IMR-90 (cell line): ENCODE data around the gene LDB2. TPM values are rescaled to one million over a fixed set of nuclear protein-coding genes. Genes with fewer than 3 reads are reported as not detected.
"Not testable (repeated sequence)": the region's sequence is repeated elsewhere in the genome, so short reads cannot be mapped to it uniquely, and the experiment has no call there.

Experiments
- ATAC-seq: fragments of 200-7000 bp; cut with Tn5 transposase; 2 replicates; pipeline ENCODE4 v1.9.1; 2020; ENCODE audit warnings: low read depth, mild to moderate bottlenecking, moderate library complexity
- BruUV-seq: library from RNA; stranded (reverse); fragments of 400-500 nt; replicated peaks from 2 replicates; lab custom pipeline; 2021; lab: Mats Ljungman, UMichigan
- CTCF ChIA-PET: fragments of 300-600 bp; formaldehyde crosslinking; extraction: SDS; loops from one replicate; lab custom pipeline; 2021; ENCODE audit warnings: antibody characterized with exemption; lab: Yijun Ruan, JAX
- POLR2A ChIA-PET: fragments of 300-600 bp; sonication (Branson Sonifier 250); formaldehyde crosslinking; loops from one replicate; lab custom pipeline; 2022; ENCODE audit warnings: antibody characterized with exemption; ENCODE audit not compliant: unreplicated experiment; lab: Charles Lee
- DNase-seq: peaks from one replicate; pipeline ENCODE4 v3.0.0; 2013
- H2AFZ ChIP-seq: replicated peaks from 2 replicates; pipeline ENCODE3; 2013; ENCODE audit warnings: low read length, mild to moderate bottlenecking; ENCODE audit not compliant: poor library complexity
- H2AK5ac ChIP-seq: 2 replicates; pipeline ENCODE4 v1.6.1; 2013; ENCODE audit warnings: low read depth, low read length, inconsistent platforms
- H2AK9ac ChIP-seq: replicated peaks from 2 replicates; pipeline ENCODE3; 2013; ENCODE audit warnings: mild to moderate bottlenecking, low read depth, low read length, moderate library complexity; ENCODE audit not compliant: poor library complexity
- H2BK120ac ChIP-seq: 2 replicates; pipeline ENCODE4 v1.6.1; 2013; ENCODE audit warnings: low read depth, low read length, inconsistent platforms
- H2BK15ac ChIP-seq: 3 replicates; pipeline ENCODE4 v1.6.1; 2013; ENCODE audit warnings: low read depth, low read length, inconsistent platforms
- H2BK20ac ChIP-seq: 2 replicates; pipeline ENCODE4 v1.6.1; 2013; ENCODE audit warnings: low read depth, mild to moderate bottlenecking, inconsistent platforms, low read length, moderate library complexity
- H2BK5ac ChIP-seq: 2 replicates; pipeline ENCODE4 v1.6.1; 2013; ENCODE audit warnings: mild to moderate bottlenecking, low read depth, low read length, inconsistent platforms; ENCODE audit not compliant: poor library complexity, severe bottlenecking
- H3K14ac ChIP-seq: replicated peaks from 2 replicates; pipeline ENCODE4 v1.6.1; 2013; ENCODE audit warnings: low read depth, low read length, inconsistent platforms
- H3K18ac ChIP-seq: 2 replicates; pipeline ENCODE4 v1.6.1; 2013; ENCODE audit warnings: low read depth, low read length, control low read depth
- H3K23ac ChIP-seq: 2 replicates; pipeline ENCODE4 v1.6.1; 2013; ENCODE audit warnings: low read depth, low read length, inconsistent platforms
- H3K27ac ChIP-seq: 2 replicates; pipeline ENCODE4 v1.5.1; 2013; ENCODE audit warnings: mild to moderate bottlenecking, control low read depth, low read length; ENCODE audit not compliant: insufficient read depth
- H3K27me3 ChIP-seq: 2 replicates; pipeline ENCODE4 v1.6.1; 2013; ENCODE audit warnings: low read length; ENCODE audit not compliant: control insufficient read depth, insufficient read depth
- H3K36me3 ChIP-seq: 2 replicates; pipeline ENCODE4 v1.6.1; 2013; ENCODE audit warnings: low read length, mixed read lengths; ENCODE audit not compliant: control insufficient read depth, insufficient read depth
- H3K4ac ChIP-seq: 2 replicates; pipeline ENCODE4 v1.6.1; 2013; ENCODE audit warnings: low read depth, low read length, inconsistent platforms
- H3K4me1 ChIP-seq: 2 replicates; pipeline ENCODE4 v1.6.1; 2013; ENCODE audit warnings: low read length, mixed read lengths; ENCODE audit not compliant: control insufficient read depth, insufficient read depth
- H3K4me2 ChIP-seq: 2 replicates; pipeline ENCODE4 v1.6.1; 2013; ENCODE audit warnings: low read depth, mild to moderate bottlenecking, control low read depth, low read length, moderate library complexity
- H3K4me3 ChIP-seq: 2 replicates; pipeline ENCODE4 v1.5.1; 2013; ENCODE audit warnings: low read depth, mild to moderate bottlenecking, control low read depth, low read length, moderate library complexity; ENCODE audit not compliant: insufficient read depth
- H3K56ac ChIP-seq: 2 replicates; pipeline ENCODE4 v1.6.1; 2013; ENCODE audit warnings: low read length, inconsistent platforms; ENCODE audit not compliant: insufficient read depth; ENCODE audit errors: extremely low read depth
- H3K79me1 ChIP-seq, 2 experiments: 2 replicates each; pipeline ENCODE4 v1.6.1; 2013; ENCODE audit warnings: low read length in 2 of 2, inconsistent platforms in 1 of 2, low read depth in 1 of 2
- H3K9ac ChIP-seq: 2 replicates; pipeline ENCODE4 v1.6.1; 2013; ENCODE audit warnings: low read depth, low read length, control low read depth
- H3K9me1 ChIP-seq: 2 replicates; pipeline ENCODE4 v1.6.1; 2013; ENCODE audit warnings: low read length, inconsistent platforms; ENCODE audit not compliant: insufficient read depth
- H3K9me3 ChIP-seq: 2 replicates; pipeline ENCODE4 v1.6.1; 2013; ENCODE audit warnings: low read length; ENCODE audit not compliant: control insufficient read depth, insufficient read depth
- H4K20me1 ChIP-seq: 2 replicates; pipeline ENCODE4 v1.6.1; 2013; ENCODE audit warnings: low read length, inconsistent platforms; ENCODE audit not compliant: insufficient read depth
- H4K5ac ChIP-seq: 2 replicates; pipeline ENCODE4 v1.6.1; 2013; ENCODE audit warnings: mild to moderate bottlenecking, low read depth, low read length, control low read depth
- H4K8ac ChIP-seq, 2 experiments: 2 replicates each; pipeline ENCODE4 v1.6.1; 2013; ENCODE audit warnings: low read depth in 2 of 2, low read length in 2 of 2, control low read depth in 1 of 2, inconsistent platforms in 1 of 2
- H4K91ac ChIP-seq: 2 replicates; pipeline ENCODE4 v1.6.1; 2013; ENCODE audit warnings: low read depth, low read length, inconsistent platforms; ENCODE audit not compliant: insufficient read depth
- BHLHE40 ChIP-seq: fragments of 150-350 bp; IDR thresholded peaks from 2 replicates; pipeline ENCODE4 v1.6.1; 2016; ENCODE audit warnings: mild to moderate bottlenecking, low read depth, low read length
- CHD1 ChIP-seq: IDR thresholded peaks from 2 replicates; pipeline ENCODE4 v1.6.1; 2012; ENCODE audit warnings: low read depth, low read length, improper control_type of control experiment
- RFX5 ChIP-seq: IDR thresholded peaks from 2 replicates; pipeline ENCODE4 v1.8.0; 2012; ENCODE audit warnings: low read depth, mild to moderate bottlenecking, low read length, moderate library complexity
- WGBS, 2 experiments: methylation state at CpG; one replicate each; pipeline versions ENCODE4 v1.1.5 to v1.1.7; 2013; ENCODE audit warnings: missing lambda C conversion rate in 2 of 2; ENCODE audit not compliant: insufficient read length in 1 of 2; ENCODE audit errors: extremely low coverage in 2 of 2; 5-methylcytosine and 5-hydroxymethylcytosine counted together
- dilution Hi-C: fragments of 300-500 bp; cut with HindIII; formaldehyde crosslinking; loops from one replicate; pipeline ENCODE4 v1.14.3; 2018; ENCODE audit warnings: low sequenced_read_pairs; ENCODE audit not compliant: unreplicated experiment
- in situ Hi-C: fragments of 300-500 bp; cut with MboI; formaldehyde crosslinking; loops from 3 replicates; pipeline ENCODE4 v1.14.3; 2019; ENCODE audit warnings: low sequenced_read_pairs, inconsistent platforms, mixed read lengths
- intact Hi-C: fragments of 100-400 bp; cut with micrococcal nuclease; formaldehyde crosslinking; loops from 2 replicates; pipeline ENCODE4 v1.10.0; 2022
- polyA plus RNA-seq, 3 experiments: library from polyadenylated mRNA; depleted of rRNA; stranded (reverse); fragments of >200 nt; gene quantifications; 2 replicates each; pipeline ENCODE4 v1.2.3, GENCODE V29; 2012; ENCODE audit warnings: low replicate concordance in 1 of 3
- total RNA-seq: library from RNA; depleted of rRNA; stranded (reverse); fragments of >200 nt; gene quantifications from 2 replicates; pipeline ENCODE4 v1.2.3, GENCODE V29; 2012

LDB2 gene
- total and polyA plus RNA-seq, 2 of the 4 experiments (the other 2 are of a cell fraction), result 67.9 to 116 TPM

- TF ChIP-seq BHLHE40, result no peak
- TF ChIP-seq RFX5, result no peak
- no peak for TF ChIP-seq CHD1
These were observed 374.0 kb downstream of the LDB2 start (continued) for GRCh38 chr4:16524406-16524805.

GRCh38 chr4:16523526-16523925, 374.9 kb downstream of the LDB2 start:
- ATAC-seq, H3K27me3 ChIP-seq, H3K9me1 ChIP-seq, H2AFZ ChIP-seq, H2BK120ac ChIP-seq, H2AK5ac ChIP-seq, H2BK5ac ChIP-seq, H3K14ac ChIP-seq, H3K9ac ChIP-seq, H3K4me1 ChIP-seq, H3K56ac ChIP-seq, H3K36me3 ChIP-seq, H3K4me3 ChIP-seq, H2AK9ac ChIP-seq, H2BK20ac ChIP-seq, in situ Hi-C loops, H4K20me1 ChIP-seq, BruUV-seq, H4K5ac ChIP-seq, H3K27ac ChIP-seq, H3K18ac ChIP-seq, H3K4me2 ChIP-seq, H2BK15ac ChIP-seq, H4K8ac ChIP-seq, H4K91ac ChIP-seq, DNase-seq, intact Hi-C loops, H3K9me3 ChIP-seq, POLR2A ChIA-PET, H3K79me1 ChIP-seq, dilution Hi-C loops, H3K23ac ChIP-seq, H3K4ac ChIP-seq: not testable (repeated sequence)
- WGBS, 2 experiments, result no CpG with 5 or more reads among the region's 6 CpGs
- CTCF ChIA-PET, result interaction anchor here (0.6 to 0.9 kb wide), 2 partner anchors 15 to 293 kb away, joined by 3 read pairs; no protein-coding TSS in a partner anchor
